ENCODE measurements around the gene KRT80. TPM values are rescaled to one million over a fixed set of nuclear protein-coding genes. Genes with fewer than 3 reads are reported as not detected.

The KRT80 gene
- total and polyA plus RNA-seq, 2 experiments from 2014 or later = not detected

DNA sequence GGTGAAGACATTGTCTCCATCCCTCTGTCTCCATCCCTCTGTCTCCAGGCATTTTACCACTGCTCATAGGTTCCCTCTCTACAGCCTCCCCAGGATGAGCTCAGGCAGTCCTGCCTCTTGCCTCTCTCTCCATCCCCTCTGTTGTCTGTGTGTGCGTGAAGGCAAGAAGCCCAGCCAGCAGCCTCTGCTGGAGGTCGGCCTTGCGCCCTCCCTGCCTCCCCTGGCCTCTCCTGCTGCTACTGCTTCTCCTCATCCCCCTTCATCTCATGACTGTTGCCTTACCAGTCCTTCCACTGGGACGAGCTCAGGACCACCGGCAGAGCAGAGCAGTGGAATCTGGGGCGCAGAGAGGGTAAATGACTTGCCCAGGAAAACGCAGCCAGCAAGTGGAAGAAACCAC lies 3.2 kb downstream of the KRT80 start (continued):
- TF ChIP-seq, protein P1, sequence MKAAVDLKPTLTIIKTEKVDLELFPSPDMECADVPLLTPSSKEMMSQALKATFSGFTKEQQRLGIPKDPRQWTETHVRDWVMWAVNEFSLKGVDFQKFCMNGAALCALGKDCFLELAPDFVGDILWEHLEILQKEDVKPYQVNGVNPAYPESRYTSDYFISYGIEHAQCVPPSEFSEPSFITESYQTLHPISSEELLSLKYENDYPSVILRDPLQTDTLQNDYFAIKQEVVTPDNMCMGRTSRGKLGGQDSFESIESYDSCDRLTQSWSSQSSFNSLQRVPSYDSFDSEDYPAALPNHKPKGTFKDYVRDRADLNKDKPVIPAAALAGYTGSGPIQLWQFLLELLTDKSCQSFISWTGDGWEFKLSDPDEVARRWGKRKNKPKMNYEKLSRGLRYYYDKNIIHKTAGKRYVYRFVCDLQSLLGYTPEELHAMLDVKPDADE (IDR thresholded peaks at IDR 0.05) = no peak
- TF ChIP-seq ZNF331 (CRISPR knock-in tag; IDR thresholded peaks at IDR 0.05; ENCODE audit: low read depth) (no peak), JUNB (IDR thresholded peaks at IDR 0.05; ENCODE audit: unreplicated experiment) (no peak), ZNF114 (CRISPR knock-in tag; IDR thresholded peaks at IDR 0.05) (no peak), NANOG (IDR thresholded peaks at IDR 0.05; ENCODE audit: borderline replicate concordance) (no peak), CREB1 (CRISPR knock-in tag; IDR thresholded peaks at IDR 0.05; ENCODE audit: low read depth) (no peak), EZH2phosphoT487 (IDR thresholded peaks at IDR 0.05; ENCODE audit: unreplicated experiment) (no peak)
- TF ChIP-seq, protein P2, sequence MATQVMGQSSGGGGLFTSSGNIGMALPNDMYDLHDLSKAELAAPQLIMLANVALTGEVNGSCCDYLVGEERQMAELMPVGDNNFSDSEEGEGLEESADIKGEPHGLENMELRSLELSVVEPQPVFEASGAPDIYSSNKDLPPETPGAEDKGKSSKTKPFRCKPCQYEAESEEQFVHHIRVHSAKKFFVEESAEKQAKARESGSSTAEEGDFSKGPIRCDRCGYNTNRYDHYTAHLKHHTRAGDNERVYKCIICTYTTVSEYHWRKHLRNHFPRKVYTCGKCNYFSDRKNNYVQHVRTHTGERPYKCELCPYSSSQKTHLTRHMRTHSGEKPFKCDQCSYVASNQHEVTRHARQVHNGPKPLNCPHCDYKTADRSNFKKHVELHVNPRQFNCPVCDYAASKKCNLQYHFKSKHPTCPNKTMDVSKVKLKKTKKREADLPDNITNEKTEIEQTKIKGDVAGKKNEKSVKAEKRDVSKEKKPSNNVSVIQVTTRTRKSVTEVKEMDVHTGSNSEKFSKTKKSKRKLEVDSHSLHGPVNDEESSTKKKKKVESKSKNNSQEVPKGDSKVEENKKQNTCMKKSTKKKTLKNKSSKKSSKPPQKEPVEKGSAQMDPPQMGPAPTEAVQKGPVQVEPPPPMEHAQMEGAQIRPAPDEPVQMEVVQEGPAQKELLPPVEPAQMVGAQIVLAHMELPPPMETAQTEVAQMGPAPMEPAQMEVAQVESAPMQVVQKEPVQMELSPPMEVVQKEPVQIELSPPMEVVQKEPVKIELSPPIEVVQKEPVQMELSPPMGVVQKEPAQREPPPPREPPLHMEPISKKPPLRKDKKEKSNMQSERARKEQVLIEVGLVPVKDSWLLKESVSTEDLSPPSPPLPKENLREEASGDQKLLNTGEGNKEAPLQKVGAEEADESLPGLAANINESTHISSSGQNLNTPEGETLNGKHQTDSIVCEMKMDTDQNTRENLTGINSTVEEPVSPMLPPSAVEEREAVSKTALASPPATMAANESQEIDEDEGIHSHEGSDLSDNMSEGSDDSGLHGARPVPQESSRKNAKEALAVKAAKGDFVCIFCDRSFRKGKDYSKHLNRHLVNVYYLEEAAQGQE (IDR thresholded peaks at IDR 0.05; ENCODE audit: unreplicated experiment) = no peak
- TF ChIP-seq, protein P3, sequence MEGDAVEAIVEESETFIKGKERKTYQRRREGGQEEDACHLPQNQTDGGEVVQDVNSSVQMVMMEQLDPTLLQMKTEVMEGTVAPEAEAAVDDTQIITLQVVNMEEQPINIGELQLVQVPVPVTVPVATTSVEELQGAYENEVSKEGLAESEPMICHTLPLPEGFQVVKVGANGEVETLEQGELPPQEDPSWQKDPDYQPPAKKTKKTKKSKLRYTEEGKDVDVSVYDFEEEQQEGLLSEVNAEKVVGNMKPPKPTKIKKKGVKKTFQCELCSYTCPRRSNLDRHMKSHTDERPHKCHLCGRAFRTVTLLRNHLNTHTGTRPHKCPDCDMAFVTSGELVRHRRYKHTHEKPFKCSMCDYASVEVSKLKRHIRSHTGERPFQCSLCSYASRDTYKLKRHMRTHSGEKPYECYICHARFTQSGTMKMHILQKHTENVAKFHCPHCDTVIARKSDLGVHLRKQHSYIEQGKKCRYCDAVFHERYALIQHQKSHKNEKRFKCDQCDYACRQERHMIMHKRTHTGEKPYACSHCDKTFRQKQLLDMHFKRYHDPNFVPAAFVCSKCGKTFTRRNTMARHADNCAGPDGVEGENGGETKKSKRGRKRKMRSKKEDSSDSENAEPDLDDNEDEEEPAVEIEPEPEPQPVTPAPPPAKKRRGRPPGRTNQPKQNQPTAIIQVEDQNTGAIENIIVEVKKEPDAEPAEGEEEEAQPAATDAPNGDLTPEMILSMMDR (conservative IDR thresholded peaks at IDR 0.05; ENCODE audit: low read depth in 2 of 2) = no peak

DNA sequence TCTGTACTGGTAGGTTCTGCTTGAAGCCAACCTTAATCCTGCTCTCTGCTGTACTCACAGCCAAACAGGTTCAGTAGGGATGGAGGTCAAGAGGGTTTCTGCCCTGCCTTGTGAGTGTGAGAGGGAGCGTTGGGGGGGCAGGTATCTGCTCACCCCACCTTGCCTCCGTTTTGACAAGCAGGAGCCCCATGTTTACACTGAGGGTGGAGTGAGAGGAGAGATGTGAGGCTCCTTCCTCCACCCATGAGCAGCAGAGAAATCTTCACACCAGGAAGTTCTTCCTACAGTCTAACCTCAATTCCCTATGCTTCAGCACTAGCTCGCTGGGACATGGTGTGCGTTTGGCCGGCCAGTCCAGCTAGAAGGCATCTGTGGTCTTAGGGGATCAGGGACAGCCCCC lies 4.2 kb downstream of the KRT80 start:
- ATAC-seq (no peak), DNase-seq (ENCODE audit: low spot score) (no peak)
- Histone ChIP-seq H3K4me2 (no peak overlapping the region), H3K4me3 (no peak overlapping the region), H3K27ac (ENCODE audit: low read depth) (no peak overlapping the region), H2AFZ (no peak overlapping the region), H3F3A (replicated peaks; ENCODE audit: low read depth) (no peaks in the 10 kb centered on the region), H4K20me1 (replicated peaks; ENCODE audit: insufficient read depth) (no peaks in the 10 kb centered on the region), H3K27me3 (ENCODE audit: insufficient read depth) (no peaks in the 10 kb centered on the region), H3K36me3 (ENCODE audit: insufficient read depth) (no peaks in the 10 kb centered on the region), H3K9me2 (ENCODE audit: insufficient read depth) (no peaks in the 10 kb centered on the region), H3K79me2 (replicated peaks; ENCODE audit: insufficient read depth) (no peaks in the 10 kb centered on the region), H3K4me1 (ENCODE audit: insufficient read depth) (peaks cover 7% of the 10 kb centered on the region; the same call in 1 of the 2 replicates)
- Mint-ChIP-seq H3K27ac (no peak overlapping the region), H3K4me1 (peaks cover 23% of the 10 kb centered on the region), H3K4me3 (no peak overlapping the region), H3K36me3 (ENCODE audit: low read depth) (no peaks in the 10 kb centered on the region), H3K9me3 (no peaks in the 10 kb centered on the region), H3K27me3 (ENCODE audit: insufficient read depth, low read depth, poor library complexity) (peaks cover 7% of the 10 kb centered on the region)
- no peak for TF ChIP-seq EZH2 (IDR thresholded peaks at IDR 0.05; ENCODE audit: low read depth, unreplicated experiment)
- TF ChIP-seq POLR2AphosphoS5 (IDR thresholded peaks at IDR 0.05; ENCODE audit: low read depth) = no peak
- TF ChIP-seq EZH2phosphoT487 (IDR thresholded peaks at IDR 0.05; ENCODE audit: unreplicated experiment) = no peak
- TF ChIP-seq, protein P4, sequence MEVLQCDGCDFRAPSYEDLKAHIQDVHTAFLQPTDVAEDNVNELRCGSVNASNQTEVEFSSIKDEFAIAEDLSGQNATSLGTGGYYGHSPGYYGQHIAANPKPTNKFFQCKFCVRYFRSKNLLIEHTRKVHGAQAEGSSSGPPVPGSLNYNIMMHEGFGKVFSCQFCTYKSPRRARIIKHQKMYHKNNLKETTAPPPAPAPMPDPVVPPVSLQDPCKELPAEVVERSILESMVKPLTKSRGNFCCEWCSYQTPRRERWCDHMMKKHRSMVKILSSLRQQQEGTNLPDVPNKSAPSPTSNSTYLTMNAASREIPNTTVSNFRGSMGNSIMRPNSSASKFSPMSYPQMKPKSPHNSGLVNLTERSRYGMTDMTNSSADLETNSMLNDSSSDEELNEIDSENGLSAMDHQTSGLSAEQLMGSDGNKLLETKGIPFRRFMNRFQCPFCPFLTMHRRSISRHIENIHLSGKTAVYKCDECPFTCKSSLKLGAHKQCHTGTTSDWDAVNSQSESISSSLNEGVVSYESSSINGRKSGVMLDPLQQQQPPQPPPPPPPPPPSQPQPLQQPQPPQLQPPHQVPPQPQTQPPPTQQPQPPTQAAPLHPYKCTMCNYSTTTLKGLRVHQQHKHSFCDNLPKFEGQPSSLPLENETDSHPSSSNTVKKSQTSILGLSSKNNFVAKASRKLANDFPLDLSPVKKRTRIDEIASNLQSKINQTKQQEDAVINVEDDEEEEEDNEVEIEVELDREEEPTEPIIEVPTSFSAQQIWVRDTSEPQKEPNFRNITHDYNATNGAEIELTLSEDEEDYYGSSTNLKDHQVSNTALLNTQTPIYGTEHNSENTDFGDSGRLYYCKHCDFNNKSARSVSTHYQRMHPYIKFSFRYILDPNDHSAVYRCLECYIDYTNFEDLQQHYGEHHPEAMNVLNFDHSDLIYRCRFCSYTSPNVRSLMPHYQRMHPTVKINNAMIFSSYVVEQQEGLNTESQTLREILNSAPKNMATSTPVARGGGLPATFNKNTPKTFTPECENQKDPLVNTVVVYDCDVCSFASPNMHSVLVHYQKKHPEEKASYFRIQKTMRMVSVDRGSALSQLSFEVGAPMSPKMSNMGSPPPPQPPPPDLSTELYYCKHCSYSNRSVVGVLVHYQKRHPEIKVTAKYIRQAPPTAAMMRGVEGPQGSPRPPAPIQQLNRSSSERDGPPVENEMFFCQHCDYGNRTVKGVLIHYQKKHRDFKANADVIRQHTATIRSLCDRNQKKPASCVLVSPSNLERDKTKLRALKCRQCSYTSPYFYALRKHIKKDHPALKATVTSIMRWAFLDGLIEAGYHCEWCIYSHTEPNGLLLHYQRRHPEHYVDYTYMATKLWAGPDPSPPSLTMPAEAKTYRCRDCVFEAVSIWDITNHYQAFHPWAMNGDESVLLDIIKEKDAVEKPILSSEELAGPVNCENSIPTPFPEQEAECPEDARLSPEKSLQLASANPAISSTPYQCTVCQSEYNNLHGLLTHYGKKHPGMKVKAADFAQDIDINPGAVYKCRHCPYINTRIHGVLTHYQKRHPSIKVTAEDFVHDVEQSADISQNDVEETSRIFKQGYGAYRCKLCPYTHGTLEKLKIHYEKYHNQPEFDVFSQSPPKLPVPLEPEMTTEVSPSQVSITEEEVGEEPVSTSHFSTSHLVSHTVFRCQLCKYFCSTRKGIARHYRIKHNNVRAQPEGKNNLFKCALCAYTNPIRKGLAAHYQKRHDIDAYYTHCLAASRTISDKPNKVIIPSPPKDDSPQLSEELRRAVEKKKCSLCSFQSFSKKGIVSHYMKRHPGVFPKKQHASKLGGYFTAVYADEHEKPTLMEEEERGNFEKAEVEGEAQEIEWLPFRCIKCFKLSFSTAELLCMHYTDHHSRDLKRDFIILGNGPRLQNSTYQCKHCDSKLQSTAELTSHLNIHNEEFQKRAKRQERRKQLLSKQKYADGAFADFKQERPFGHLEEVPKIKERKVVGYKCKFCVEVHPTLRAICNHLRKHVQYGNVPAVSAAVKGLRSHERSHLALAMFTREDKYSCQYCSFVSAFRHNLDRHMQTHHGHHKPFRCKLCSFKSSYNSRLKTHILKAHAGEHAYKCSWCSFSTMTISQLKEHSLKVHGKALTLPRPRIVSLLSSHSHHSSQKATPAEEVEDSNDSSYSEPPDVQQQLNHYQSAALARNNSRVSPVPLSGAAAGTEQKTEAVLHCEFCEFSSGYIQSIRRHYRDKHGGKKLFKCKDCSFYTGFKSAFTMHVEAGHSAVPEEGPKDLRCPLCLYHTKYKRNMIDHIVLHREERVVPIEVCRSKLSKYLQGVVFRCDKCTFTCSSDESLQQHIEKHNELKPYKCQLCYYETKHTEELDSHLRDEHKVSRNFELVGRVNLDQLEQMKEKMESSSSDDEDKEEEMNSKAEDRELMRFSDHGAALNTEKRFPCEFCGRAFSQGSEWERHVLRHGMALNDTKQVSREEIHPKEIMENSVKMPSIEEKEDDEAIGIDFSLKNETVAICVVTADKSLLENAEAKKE (CRISPR knock-in tag; IDR thresholded peaks at IDR 0.05) = no peak
- no peak for TF ChIP-seq JUNB (IDR thresholded peaks at IDR 0.05; ENCODE audit: unreplicated experiment)
- TF ChIP-seq NANOG (IDR thresholded peaks at IDR 0.05; ENCODE audit: borderline replicate concordance) = no peak

All from GM23338 (cell line).